DOHH2 (cell line): ENCODE results near the gene SCNN1A.
A peak's percentile ranks its signal among the peaks of the same experiment; 100 is the strongest.

Experiments
- H3F3A ChIP-seq: fragments of 200-600 bp; sonication (generic), shearing (Covaris generic); 2 replicates; pipeline ENCODE4 v1.6.0; 2016; ENCODE audit warnings: antibody characterized with exemption, mild to moderate bottlenecking; ENCODE audit not compliant: control insufficient read depth, insufficient read depth
- H3K27ac ChIP-seq: fragments of 200-600 bp; sonication (generic); 2 replicates; pipeline ENCODE4 v1.5.1; 2014; ENCODE audit warnings: low read depth, mild to moderate bottlenecking, low read length, moderate library complexity
- H3K27me3 ChIP-seq: fragments of 200-600 bp; sonication (generic); 2 replicates; pipeline ENCODE4 v1.6.1; 2014; ENCODE audit warnings: mild to moderate bottlenecking, low read length, mixed read lengths; ENCODE audit not compliant: control insufficient read depth
- H3K36me3 ChIP-seq: fragments of 200-600 bp; sonication (generic); 2 replicates; pipeline ENCODE4 v1.6.1; 2014; ENCODE audit warnings: mild to moderate bottlenecking, low read length, moderate library complexity, mixed read lengths; ENCODE audit not compliant: control insufficient read depth
- H3K4me1 ChIP-seq: fragments of 200-600 bp; sonication (generic); 2 replicates; pipeline ENCODE4 v1.6.1; 2014; ENCODE audit warnings: mild to moderate bottlenecking, low read length, mixed read lengths; ENCODE audit not compliant: control insufficient read depth
- H3K4me2 ChIP-seq: fragments of 200-600 bp; sonication (generic); 2 replicates; pipeline ENCODE4 v1.6.0; 2014; ENCODE audit warnings: mild to moderate bottlenecking, low read length, moderate library complexity
- H3K4me3 ChIP-seq: fragments of 200-600 bp; sonication (generic); 2 replicates; pipeline ENCODE4 v1.5.1; 2014; ENCODE audit warnings: mild to moderate bottlenecking, low read length, mixed read lengths
- H3K79me2 ChIP-seq: fragments of 200-600 bp; sonication (generic); 2 replicates; pipeline ENCODE4 v1.6.1; 2014; ENCODE audit warnings: mild to moderate bottlenecking, low read length, mixed read lengths; ENCODE audit not compliant: control insufficient read depth
- H3K9me2 ChIP-seq: fragments of 200-600 bp; sonication (generic); replicated peaks from 2 replicates; pipeline ENCODE4 v1.6.1; 2014; ENCODE audit warnings: mild to moderate bottlenecking, low read length, mixed read lengths; ENCODE audit not compliant: control insufficient read depth
- H3K9me3 ChIP-seq: fragments of 200-600 bp; sonication (generic); 2 replicates; pipeline ENCODE4 v1.6.1; 2014; ENCODE audit warnings: antibody characterized with exemption, low read length, mixed read lengths; ENCODE audit not compliant: control insufficient read depth, insufficient read depth
- H4K20me1 ChIP-seq: fragments of 200-600 bp; sonication (generic); 2 replicates; pipeline ENCODE4 v1.6.0; 2014; ENCODE audit warnings: low read depth, mild to moderate bottlenecking, antibody characterized with exemption, low read length, moderate library complexity; ENCODE audit not compliant: control insufficient read depth, insufficient read depth
- EZH2phosphoT487 ChIP-seq: fragments of 200-600 bp; sonication (generic); IDR thresholded peaks from 2 replicates; pipeline ENCODE4 v1.6.1; 2017; ENCODE audit warnings: borderline replicate concordance, mild to moderate bottlenecking, antibody characterized with exemption, low read length, moderate library complexity, mixed read lengths
- TF ChIP-seq, protein P1 (sequence below): fragments of 200-600 bp; sonication (generic); IDR thresholded peaks from one replicate; pipeline ENCODE4 v1.5.1; 2014; ENCODE audit warnings: antibody characterized with exemption, mild to moderate bottlenecking, low read depth, low read length; ENCODE audit not compliant: poor library complexity, severe bottlenecking

The SCNN1A gene

DNA sequence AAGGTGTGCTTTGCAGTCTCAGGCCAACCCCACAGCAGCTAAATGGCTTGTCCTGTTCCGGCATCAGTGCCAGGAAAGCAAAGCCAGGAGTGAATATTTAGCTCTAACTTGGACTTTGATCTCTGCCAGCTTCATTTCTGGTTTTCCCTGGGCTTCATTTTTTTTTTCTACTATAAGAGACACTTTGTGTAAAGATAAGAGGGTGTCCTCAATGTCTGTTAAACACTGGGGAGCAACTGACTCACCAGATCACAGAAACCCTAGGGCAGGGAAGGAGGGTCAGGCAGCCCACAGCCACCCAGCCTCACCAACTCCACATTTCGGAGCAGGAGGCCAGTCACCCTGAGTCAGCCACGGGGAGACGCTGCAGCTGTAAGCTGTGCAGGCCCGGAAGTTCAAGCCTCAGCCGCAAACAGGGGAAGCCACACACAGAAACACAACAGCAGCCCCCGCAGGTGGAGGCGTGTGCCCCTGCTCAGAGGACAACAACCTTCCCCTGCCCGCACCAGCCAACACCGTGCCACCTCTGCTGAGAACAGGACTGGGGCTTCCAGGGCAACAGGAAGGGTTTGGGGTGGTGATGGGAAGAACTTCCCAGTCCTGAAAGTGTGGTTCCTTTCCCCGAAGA is 39.8 kb downstream of the SCNN1A start:
- Histone ChIP-seq H3F3A (peaks cover 25% of the 10 kb centered on the region), H3K4me2 (peak overlapping the region; percentile 92), H3K4me1 (peaks cover 70% of the 10 kb centered on the region), H3K79me2 (peaks cover 63% of the 10 kb centered on the region), H3K9me2 (no peaks in the 10 kb centered on the region), H3K4me3 (peak overlapping the region; percentile 100), H3K27ac (peak overlapping the region; percentile 93), H3K27me3 (no peaks in the 10 kb centered on the region), H4K20me1 (no peaks in the 10 kb centered on the region), H3K9me3 (no peaks in the 10 kb centered on the region), H3K36me3 (peaks cover 70% of the 10 kb centered on the region)
- no peak for TF ChIP-seq EZH2phosphoT487
- TF ChIP-seq, protein P1, sequence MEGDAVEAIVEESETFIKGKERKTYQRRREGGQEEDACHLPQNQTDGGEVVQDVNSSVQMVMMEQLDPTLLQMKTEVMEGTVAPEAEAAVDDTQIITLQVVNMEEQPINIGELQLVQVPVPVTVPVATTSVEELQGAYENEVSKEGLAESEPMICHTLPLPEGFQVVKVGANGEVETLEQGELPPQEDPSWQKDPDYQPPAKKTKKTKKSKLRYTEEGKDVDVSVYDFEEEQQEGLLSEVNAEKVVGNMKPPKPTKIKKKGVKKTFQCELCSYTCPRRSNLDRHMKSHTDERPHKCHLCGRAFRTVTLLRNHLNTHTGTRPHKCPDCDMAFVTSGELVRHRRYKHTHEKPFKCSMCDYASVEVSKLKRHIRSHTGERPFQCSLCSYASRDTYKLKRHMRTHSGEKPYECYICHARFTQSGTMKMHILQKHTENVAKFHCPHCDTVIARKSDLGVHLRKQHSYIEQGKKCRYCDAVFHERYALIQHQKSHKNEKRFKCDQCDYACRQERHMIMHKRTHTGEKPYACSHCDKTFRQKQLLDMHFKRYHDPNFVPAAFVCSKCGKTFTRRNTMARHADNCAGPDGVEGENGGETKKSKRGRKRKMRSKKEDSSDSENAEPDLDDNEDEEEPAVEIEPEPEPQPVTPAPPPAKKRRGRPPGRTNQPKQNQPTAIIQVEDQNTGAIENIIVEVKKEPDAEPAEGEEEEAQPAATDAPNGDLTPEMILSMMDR: peak; percentile 88

DNA sequence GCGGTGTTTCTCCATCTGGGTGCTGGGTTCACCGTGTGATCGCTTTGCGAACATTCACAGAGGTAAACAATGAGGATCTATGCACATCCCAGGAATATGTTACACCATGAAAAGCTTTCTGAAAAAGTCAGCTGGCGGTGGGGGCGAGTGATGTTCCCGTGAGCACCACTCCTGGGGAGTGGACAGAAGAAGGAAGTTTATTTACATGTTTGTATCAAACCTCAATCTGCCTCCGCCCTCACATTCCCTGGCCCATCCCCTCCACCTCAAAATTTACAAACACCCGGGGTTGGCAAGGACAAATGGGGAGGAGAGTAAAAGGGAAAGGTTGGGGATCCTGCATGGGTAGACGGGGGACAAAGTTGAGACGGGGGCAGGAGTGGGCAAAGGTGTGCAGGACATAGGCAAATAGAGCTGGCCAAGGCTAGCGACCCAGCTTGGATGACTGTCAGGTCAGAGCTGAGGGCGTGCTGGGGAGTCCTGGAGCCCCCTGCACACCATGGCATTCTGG is 40.4 kb downstream of the SCNN1A start:
- H3F3A ChIP-seq: peaks cover 22% of the 10 kb centered on the region
- H4K20me1 ChIP-seq: no peaks in the 10 kb centered on the region
- peak overlapping the region; percentile 93 for H3K27ac ChIP-seq
- peaks cover 57% of the 10 kb centered on the region for H3K79me2 ChIP-seq
- no peaks in the 10 kb centered on the region for H3K27me3 ChIP-seq
- peaks cover 70% of the 10 kb centered on the region for H3K4me1 ChIP-seq
- no peaks in the 10 kb centered on the region for H3K9me3 ChIP-seq
- H3K4me3 ChIP-seq: peak overlapping the region; percentile 100; the same call in 1 of the 2 replicates
- H3K4me2 ChIP-seq: peak overlapping the region; percentile 92
- no peaks in the 10 kb centered on the region for H3K9me2 ChIP-seq
- TF ChIP-seq, protein P1: no peak
- no peak for TF ChIP-seq EZH2phosphoT487
- H3K36me3 ChIP-seq: peaks cover 70% of the 10 kb centered on the region

DNA sequence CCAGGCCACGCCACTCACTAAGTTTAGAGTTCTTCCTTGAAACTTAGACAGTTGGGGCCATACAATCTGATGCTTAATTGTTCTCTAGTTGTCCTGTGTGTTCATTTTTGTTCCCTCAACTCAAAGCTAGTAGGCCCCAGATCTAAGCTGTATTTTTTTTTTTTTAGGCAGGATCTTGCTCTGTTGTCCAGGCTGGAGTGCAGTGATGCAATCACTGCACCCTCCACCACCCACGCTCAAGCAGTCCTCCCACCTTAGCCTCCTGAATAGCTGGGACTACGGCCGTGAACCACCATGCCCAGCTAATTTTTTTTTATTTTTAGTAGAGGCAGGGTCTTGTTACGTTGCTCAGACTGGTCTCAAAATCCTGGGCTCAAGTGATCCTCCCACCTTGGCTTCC is 41.0 kb downstream of the SCNN1A start:
- Histone ChIP-seq H4K20me1 (no peaks in the 10 kb centered on the region), H3K36me3 (peaks cover 73% of the 10 kb centered on the region), H3K4me3 (no peak overlapping the region), H3K27ac (no peak overlapping the region), H3K27me3 (no peaks in the 10 kb centered on the region), H3K4me2 (no peak overlapping the region), H3K9me3 (no peaks in the 10 kb centered on the region), H3K9me2 (no peaks in the 10 kb centered on the region), H3K4me1 (peaks cover 67% of the 10 kb centered on the region), H3F3A (peaks cover 18% of the 10 kb centered on the region), H3K79me2 (peaks cover 51% of the 10 kb centered on the region)
- no peak for TF ChIP-seq EZH2phosphoT487
- TF ChIP-seq, protein P1: no peak
